Measurements from ENCODE around the gene CASZ1.
A peak's percentile ranks its signal among the peaks of the same experiment; 100 is the strongest.

The CASZ1 gene

GRCh38 chr1:10678402-10678801 is 118.0 kb downstream of the CASZ1 start:
- Mint-ChIP-seq H3K4me1 (peaks cover 25 to 62% of the 10 kb centered on the region in 2 donors), H3K4me3 (no peak overlapping the region), H3K36me3 (peaks cover 4 to 7% of the 10 kb centered on the region in 2 donors)

GRCh38 chr1:10677491-10678391 is 118.7 kb downstream of the CASZ1 start:
- Mint-ChIP-seq H3K36me3 (peaks cover 4 to 8% of the 10 kb centered on the region in 2 donors), H3K4me3 (no peak overlapping the region), H3K27me3 (no peaks in the 10 kb centered on the region), H3K27ac (no peak overlapping the region), H3K9me3 (no peaks in the 10 kb centered on the region), H3K4me1 (peaks cover 25 to 65% of the 10 kb centered on the region in 2 donors)
- ATAC-seq (replicated peaks) (no peak), DNase-seq (no peak)

More at GRCh38 chr1:10678402-10678801, 118.0 kb downstream of the CASZ1 start:
- ATAC-seq (replicated peaks) = no peak
- no peak for DNase-seq
- no peak overlapping the region for H3K27ac Mint-ChIP-seq
- no peaks in the 10 kb centered on the region for H3K27me3 Mint-ChIP-seq
- H3K9me3 Mint-ChIP-seq = no peaks in the 10 kb centered on the region

- Mint-ChIP-seq H3K9me3 (no peaks in the 10 kb centered on the region), H3K27ac (peak overlapping the region; percentile 47), H3K4me1 (peaks cover 22 to 65% of the 10 kb centered on the region in 2 donors)
Observed at GRCh38 chr1:10676963-10677362, 119.5 kb downstream of the CASZ1 start.

GRCh38 chr1:10675813-10676212 is 120.6 kb downstream of the CASZ1 start:
- Mint-ChIP-seq H3K27ac (no peak overlapping the region), H3K4me3 (no peak overlapping the region), H3K36me3 (peaks cover 4 to 6% of the 10 kb centered on the region in 2 donors), H3K4me1 (peaks cover 19 to 65% of the 10 kb centered on the region in 2 donors), H3K27me3 (no peaks in the 10 kb centered on the region), H3K9me3 (no peaks in the 10 kb centered on the region)
- DNase-seq (no peak), ATAC-seq (replicated peaks) (no peak)

More at GRCh38 chr1:10676963-10677362, 119.5 kb downstream of the CASZ1 start:
- no peak for ATAC-seq (replicated peaks)
- no peak overlapping the region for H3K4me3 Mint-ChIP-seq
- H3K36me3 Mint-ChIP-seq = peaks cover 4 to 10% of the 10 kb centered on the region in 2 donors
- H3K27me3 Mint-ChIP-seq = no peaks in the 10 kb centered on the region
- DNase-seq = no peak

GRCh38 chr1:10674700-10675609 is 121.5 kb downstream of the CASZ1 start:
- Mint-ChIP-seq H3K9me3 (no peaks in the 10 kb centered on the region), H3K4me1 (peaks cover 18 to 72% of the 10 kb centered on the region in 2 donors), H3K4me3 (no peak overlapping the region), H3K27ac (no peak overlapping the region), H3K36me3 (peaks cover 4 to 6% of the 10 kb centered on the region in 2 donors), H3K27me3 (no peaks in the 10 kb centered on the region)
- no peak for DNase-seq
- no peak for ATAC-seq (replicated peaks)

- DNase-seq (no peak), ATAC-seq (replicated peaks) (no peak)
- Mint-ChIP-seq H3K36me3 (peaks cover 0 to 5% of the 10 kb centered on the region in 2 donors), H3K4me3 (no peak overlapping the region), H3K9me3 (no peaks in the 10 kb centered on the region), H3K27me3 (no peaks in the 10 kb centered on the region), H3K4me1 (peaks cover 16 to 64% of the 10 kb centered on the region in 2 donors), H3K27ac (no peak overlapping the region)
Observed at GRCh38 chr1:10674222-10674621, 122.2 kb downstream of the CASZ1 start.

GRCh38 chr1:10673109-10673711 is 123.2 kb downstream of the CASZ1 start:
- no peak overlapping the region for H3K27ac Mint-ChIP-seq
- H3K27me3 Mint-ChIP-seq = no peaks in the 10 kb centered on the region
- H3K4me1 Mint-ChIP-seq = peaks cover 16 to 58% of the 10 kb centered on the region in 2 donors
- no peak overlapping the region for H3K4me3 Mint-ChIP-seq
- ATAC-seq (replicated peaks) (no peak), DNase-seq (no peak)
- H3K36me3 Mint-ChIP-seq = peaks cover 0 to 4% of the 10 kb centered on the region in 2 donors
- no peaks in the 10 kb centered on the region for H3K9me3 Mint-ChIP-seq

- Mint-ChIP-seq H3K9me3 (no peaks in the 10 kb centered on the region), H3K4me1 (peaks cover 16 to 51% of the 10 kb centered on the region in 2 donors), H3K27me3 (no peaks in the 10 kb centered on the region), H3K36me3 (peaks cover 0 to 4% of the 10 kb centered on the region in 2 donors), H3K27ac (peak overlapping the region; percentile 3), H3K4me3 (no peak overlapping the region)
- DNase-seq = no peak
- ATAC-seq (replicated peaks) = no peak
Observed at GRCh38 chr1:10672343-10673050, 123.9 kb downstream of the CASZ1 start.

GRCh38 chr1:10671622-10672342 is 124.7 kb downstream of the CASZ1 start:
- H3K36me3 Mint-ChIP-seq = peaks cover 0 to 4% of the 10 kb centered on the region in 2 donors
- no peak overlapping the region for H3K4me3 Mint-ChIP-seq
- H3K9me3 Mint-ChIP-seq = no peaks in the 10 kb centered on the region
- H3K27me3 Mint-ChIP-seq = no peaks in the 10 kb centered on the region
- H3K27ac Mint-ChIP-seq = no peak overlapping the region
- H3K4me1 Mint-ChIP-seq = peaks cover 12 to 47% of the 10 kb centered on the region in 2 donors
- DNase-seq (no peak), ATAC-seq (replicated peaks) (no peak)

- Mint-ChIP-seq H3K4me3 (no peak overlapping the region), H3K27me3 (no peaks in the 10 kb centered on the region), H3K9me3 (no peaks in the 10 kb centered on the region), H3K36me3 (peaks cover 0 to 3% of the 10 kb centered on the region in 2 donors), H3K4me1 (peaks cover 10 to 40% of the 10 kb centered on the region in 2 donors), H3K27ac (peak overlapping the region; percentile 15)
- peak in 1 of 2 donors; percentile 49 for ATAC-seq (replicated peaks)
- no peak for DNase-seq
Observed at GRCh38 chr1:10671090-10671489, 125.4 kb downstream of the CASZ1 start.

- H3K27ac Mint-ChIP-seq = no peak overlapping the region
- no peaks in the 10 kb centered on the region for H3K27me3 Mint-ChIP-seq
- peaks cover 2 to 3% of the 10 kb centered on the region in 2 donors for H3K36me3 Mint-ChIP-seq
- H3K9me3 Mint-ChIP-seq = no peaks in the 10 kb centered on the region
- no peak for DNase-seq
- H3K4me1 Mint-ChIP-seq = peaks cover 10 to 38% of the 10 kb centered on the region in 2 donors
- ATAC-seq (replicated peaks) = no peak
- no peak overlapping the region for H3K4me3 Mint-ChIP-seq
Observed at GRCh38 chr1:10670190-10670589, 126.3 kb downstream of the CASZ1 start.

GRCh38 chr1:10669570-10669969 is 126.9 kb downstream of the CASZ1 start:
- DNase-seq = no peak
- Mint-ChIP-seq H3K4me3 (no peak overlapping the region), H3K9me3 (no peaks in the 10 kb centered on the region), H3K27ac (no peak overlapping the region), H3K36me3 (peaks cover 2 to 3% of the 10 kb centered on the region in 2 donors), H3K27me3 (no peaks in the 10 kb centered on the region), H3K4me1 (peaks cover 10 to 38% of the 10 kb centered on the region in 2 donors)
- ATAC-seq (replicated peaks) = no peak
